Measurements from ENCODE around the gene CDNF.

CDNF gene

GRCh38 chr10:14784459-14785055, 53.3 kb downstream of the CDNF start:
- DNase-seq, result no peak

- DNase-seq, result no peak
Observed at GRCh38 chr10:14782691-14783363, 55.0 kb downstream of the CDNF start.

GRCh38 chr10:14781763-14782162, 56.1 kb downstream of the CDNF start:
- DNase-seq, result no peak

- no peak for DNase-seq
Observed at GRCh38 chr10:14779001-14779651, 58.7 kb downstream of the CDNF start.

- DNase-seq, result no peak
Observed at GRCh38 chr10:14776546-14776945, 61.3 kb downstream of the CDNF start.

GRCh38 chr10:14775656-14776055, 62.2 kb downstream of the CDNF start:
- DNase-seq, result no peak

- DNase-seq, result no peak
Observed at GRCh38 chr10:14774797-14775196, 63.0 kb downstream of the CDNF start, which contains the start of gene FAM107B. TSS of gene FAM107B (minus strand) at chr10:14774897. CDS start at chr10:14774663, 234 bp downstream.

- DNase-seq, result no peak
Observed at GRCh38 chr10:14774214-14774580, 63.6 kb downstream of the CDNF start.

GRCh38 chr10:14773551-14774213, 64.2 kb downstream of the CDNF start:
- no peak for DNase-seq

- DNase-seq, result no peak
Observed at GRCh38 chr10:14772399-14772798, 65.4 kb downstream of the CDNF start.

GRCh38 chr10:14770927-14771326, 66.9 kb downstream of the CDNF start:
- DNase-seq, result no peak
